VCaP (cell line): ENCODE results near the gene MEIS2.

Source experiments
- H3K27ac ChIP-seq: fragments of 450-650 bp; 2 replicates; pipeline ENCODE4 v1.5.1; 2017
- CTCF ChIP-seq: fragments of 450-650 bp; conservative IDR thresholded peaks from 2 replicates; pipeline ENCODE4 v1.5.1; 2017; ENCODE audit warnings: mild to moderate bottlenecking, moderate library complexity

Gene MEIS2

GRCh38 chr15:37083610-37084009 lies 16.7 kb downstream of the MEIS2 start:
- TF ChIP-seq CTCF, result no peak
- H3K27ac ChIP-seq, result no peak overlapping the region

- TF ChIP-seq CTCF, result no peak
- no peak overlapping the region for H3K27ac ChIP-seq
Measured at GRCh38 chr15:37081983-37082382, 18.4 kb downstream of the MEIS2 start.

- no peak overlapping the region for H3K27ac ChIP-seq
- no peak for TF ChIP-seq CTCF
Measured at GRCh38 chr15:37080261-37080921, 20.0 kb downstream of the MEIS2 start.

GRCh38 chr15:37079726-37080125 lies 20.6 kb downstream of the MEIS2 start:
- no peak overlapping the region for H3K27ac ChIP-seq
- TF ChIP-seq CTCF, result no peak

GRCh38 chr15:37078566-37078965 lies 21.8 kb downstream of the MEIS2 start:
- TF ChIP-seq CTCF, result no peak
- no peak overlapping the region for H3K27ac ChIP-seq

DNA sequence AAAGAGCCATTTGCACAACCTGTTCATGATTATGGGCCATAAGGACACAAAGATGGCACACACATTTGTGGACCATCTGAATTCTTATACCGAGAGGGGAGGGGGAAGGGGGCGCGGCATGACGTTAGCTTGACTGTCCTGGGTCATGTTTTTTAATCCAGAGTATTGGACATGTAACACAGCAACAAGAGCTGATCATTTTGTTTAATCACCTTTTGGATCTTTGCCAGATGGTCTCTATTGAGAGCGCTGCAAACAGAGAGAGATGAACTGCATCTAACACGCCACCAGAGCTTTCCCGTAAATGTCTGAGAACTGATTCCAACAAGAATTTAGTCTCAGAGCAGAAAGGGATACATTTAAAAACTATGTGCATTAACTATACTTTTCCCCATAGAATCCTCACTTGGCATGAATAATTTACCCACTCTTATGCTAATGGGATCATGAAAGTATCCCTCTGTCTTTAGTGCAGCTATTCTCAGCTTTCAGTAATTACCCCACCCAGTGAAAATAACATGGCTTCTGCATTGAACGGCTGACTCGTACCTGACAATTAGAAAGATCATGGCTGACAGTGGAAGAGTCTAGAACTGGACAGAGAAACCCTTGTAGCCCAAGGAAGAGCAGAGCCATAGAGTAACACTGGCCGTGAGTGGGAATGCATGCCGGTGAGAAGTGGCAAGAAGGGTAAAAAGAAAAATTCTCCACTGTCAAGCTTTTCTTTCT lies 22.6 kb downstream of the MEIS2 start:
- no peak overlapping the region for H3K27ac ChIP-seq
- TF ChIP-seq CTCF, result no peak

- no peak overlapping the region for H3K27ac ChIP-seq
- TF ChIP-seq CTCF, result no peak
Measured at GRCh38 chr15:37076543-37076942, 23.8 kb downstream of the MEIS2 start.
